ENCODE data around the gene RNF13. TPM values are rescaled to one million over a fixed set of nuclear protein-coding genes. Genes with fewer than 3 reads are reported as not detected.
"Not testable (repeated sequence)": the region's sequence is repeated elsewhere in the genome, so short reads cannot be mapped to it uniquely, and the experiment has no call there.

Gene RNF13
- total RNA-seq, 1 experiment from 2014 or later, result 94.5 TPM

- DNase-seq (ENCODE audit: low spot score); in situ Hi-C loops (cut with HindIII; ENCODE audit: low sequenced_read_pairs): not testable (repeated sequence)
These were observed 16.6 kb downstream of the RNF13 start for GRCh38 chr3:149829631-149830030.

GRCh38 chr3:149830902-149831301 is 17.9 kb downstream of the RNF13 start:
- in situ Hi-C loops (cut with HindIII; ENCODE audit: low sequenced_read_pairs), result no loop called here
- no peak for DNase-seq (ENCODE audit: low spot score)

- in situ Hi-C loops (cut with HindIII; ENCODE audit: low sequenced_read_pairs), result no loop called here
These were observed 18.3 kb downstream of the RNF13 start for GRCh38 chr3:149831321-149831720.

GRCh38 chr3:149832086-149832485 is 19.1 kb downstream of the RNF13 start:
- no peak for DNase-seq (ENCODE audit: low spot score)
- in situ Hi-C loops (cut with HindIII; ENCODE audit: low sequenced_read_pairs), result no loop called here

More at GRCh38 chr3:149831321-149831720, 18.3 kb downstream of the RNF13 start:
- no peak for DNase-seq (ENCODE audit: low spot score)

GRCh38 chr3:149833241-149833640 is 20.2 kb downstream of the RNF13 start:
- DNase-seq (ENCODE audit: low spot score), result no peak
- in situ Hi-C loops (cut with HindIII; ENCODE audit: low sequenced_read_pairs), result no loop called here

- DNase-seq (ENCODE audit: low spot score); in situ Hi-C loops (cut with HindIII; ENCODE audit: low sequenced_read_pairs): not testable (repeated sequence)
These were observed 25.5 kb downstream of the RNF13 start for GRCh38 chr3:149838491-149838890.

GRCh38 chr3:149839469-149839868 is 26.5 kb downstream of the RNF13 start:
- DNase-seq (ENCODE audit: low spot score); in situ Hi-C loops (cut with HindIII; ENCODE audit: low sequenced_read_pairs): not testable (repeated sequence)

GRCh38 chr3:149839896-149840295 is 26.9 kb downstream of the RNF13 start:
- no peak for DNase-seq (ENCODE audit: low spot score)
- in situ Hi-C loops (cut with HindIII; ENCODE audit: low sequenced_read_pairs), result no loop called here

GRCh38 chr3:149843502-149843901 is 30.5 kb downstream of the RNF13 start:
- in situ Hi-C loops (cut with HindIII; ENCODE audit: low sequenced_read_pairs), result no loop called here
- DNase-seq (ENCODE audit: low spot score), result no peak

- no peak for DNase-seq (ENCODE audit: low spot score)
- in situ Hi-C loops (cut with HindIII; ENCODE audit: low sequenced_read_pairs), result no loop called here
These were observed 31.1 kb downstream of the RNF13 start for GRCh38 chr3:149844091-149844490.

- in situ Hi-C loops (cut with HindIII; ENCODE audit: low sequenced_read_pairs), result no loop called here
- DNase-seq (ENCODE audit: low spot score), result no peak
These were observed 32.7 kb downstream of the RNF13 start for GRCh38 chr3:149845570-149846244.

- DNase-seq (ENCODE audit: low spot score), result no peak
- in situ Hi-C loops (cut with HindIII; ENCODE audit: low sequenced_read_pairs), result no loop called here
These were observed 35.2 kb downstream of the RNF13 start for GRCh38 chr3:149848238-149848637.

GRCh38 chr3:149848688-149849087 is 35.7 kb downstream of the RNF13 start:
- DNase-seq (ENCODE audit: low spot score), result no peak
- in situ Hi-C loops (cut with HindIII; ENCODE audit: low sequenced_read_pairs), result no loop called here

- in situ Hi-C loops (cut with HindIII; ENCODE audit: low sequenced_read_pairs), result no loop called here
- peak; percentile 8 for DNase-seq (ENCODE audit: low spot score)
These were observed 38.0 kb downstream of the RNF13 start for GRCh38 chr3:149850787-149851584.

- no peak for DNase-seq (ENCODE audit: low spot score)
- in situ Hi-C loops (cut with HindIII; ENCODE audit: low sequenced_read_pairs), result no loop called here
These were observed 45.9 kb downstream of the RNF13 start for GRCh38 chr3:149858911-149859310.

GRCh38 chr3:149860881-149861280 is 47.9 kb downstream of the RNF13 start:
- in situ Hi-C loops (cut with HindIII; ENCODE audit: low sequenced_read_pairs), result no loop called here

GRCh38 chr3:149867563-149867962 is 54.5 kb downstream of the RNF13 start:
- DNase-seq (ENCODE audit: low spot score), result no peak
- in situ Hi-C loops (cut with HindIII; ENCODE audit: low sequenced_read_pairs), result no loop called here

More at GRCh38 chr3:149860881-149861280, 47.9 kb downstream of the RNF13 start:
- DNase-seq (ENCODE audit: low spot score), result no peak

GRCh38 chr3:149871855-149872254 is 58.8 kb downstream of the RNF13 start:
- in situ Hi-C loops (cut with HindIII; ENCODE audit: low sequenced_read_pairs), result no loop called here
- no peak for DNase-seq (ENCODE audit: low spot score)

- no peak for DNase-seq (ENCODE audit: low spot score)
- in situ Hi-C loops (cut with HindIII; ENCODE audit: low sequenced_read_pairs), result no loop called here
These were observed 59.6 kb downstream of the RNF13 start for GRCh38 chr3:149872589-149872988.

- no peak for DNase-seq (ENCODE audit: low spot score)
- in situ Hi-C loops (cut with HindIII; ENCODE audit: low sequenced_read_pairs), result no loop called here
These were observed 64.7 kb downstream of the RNF13 start for GRCh38 chr3:149877668-149878067.

Data from G401 (cell line).